HG02885 (cell line): ENCODE results near the gene NAA80.
A peak's percentile ranks its signal among the peaks of the same experiment; 100 is the strongest.

Source experiments
- ATAC-seq: cut with Tn5 transposase; IDR thresholded peaks from one replicate; pipeline ENCODE4 v1.9.1; 2021; ENCODE audit warnings: mild to moderate bottlenecking; ENCODE audit not compliant: unreplicated experiment, poor library complexity

The NAA80 gene

GRCh38 chr3:50330330-50330729 is 31.1 kb upstream of the NAA80 start:
- no peak for ATAC-seq

GRCh38 chr3:50327943-50328691 is 28.9 kb upstream of the NAA80 start, which contains the start of gene TUSC2:
Gene TUSC2, minus strand, starts transcription at chr3:50328223. Its CDS starts 124 bp downstream, at chr3:50328099.
- peak; percentile 91 for ATAC-seq

GRCh38 chr3:50327129-50327528 is 27.9 kb upstream of the NAA80 start:
- no peak for ATAC-seq

DNA sequence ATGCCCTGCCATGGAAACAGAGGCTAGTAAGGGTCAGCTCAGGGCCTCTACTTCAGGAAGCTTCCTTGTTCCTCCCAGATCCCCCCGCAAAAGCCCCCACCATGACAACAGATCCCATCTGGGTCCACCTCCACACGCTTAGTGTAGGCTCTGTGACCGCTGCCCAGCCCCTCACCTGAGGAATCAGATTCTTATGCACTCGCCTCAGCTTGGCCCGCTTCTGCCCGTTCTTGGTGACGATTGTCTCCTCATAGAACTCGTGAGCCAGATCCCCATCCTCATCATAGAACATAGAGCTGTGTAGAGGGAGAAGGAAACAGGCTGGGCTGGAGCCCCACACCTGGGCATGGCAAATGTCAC is 27.0 kb upstream of the NAA80 start:
- ATAC-seq = no peak

- no peak for ATAC-seq
Measured at GRCh38 chr3:50325497-50326181, 26.4 kb upstream of the NAA80 start.

GRCh38 chr3:50325113-50325480 is 25.9 kb upstream of the NAA80 start:
- no peak for ATAC-seq

GRCh38 chr3:50324351-50325112 is 25.3 kb upstream of the NAA80 start:
- no peak for ATAC-seq

DNA sequence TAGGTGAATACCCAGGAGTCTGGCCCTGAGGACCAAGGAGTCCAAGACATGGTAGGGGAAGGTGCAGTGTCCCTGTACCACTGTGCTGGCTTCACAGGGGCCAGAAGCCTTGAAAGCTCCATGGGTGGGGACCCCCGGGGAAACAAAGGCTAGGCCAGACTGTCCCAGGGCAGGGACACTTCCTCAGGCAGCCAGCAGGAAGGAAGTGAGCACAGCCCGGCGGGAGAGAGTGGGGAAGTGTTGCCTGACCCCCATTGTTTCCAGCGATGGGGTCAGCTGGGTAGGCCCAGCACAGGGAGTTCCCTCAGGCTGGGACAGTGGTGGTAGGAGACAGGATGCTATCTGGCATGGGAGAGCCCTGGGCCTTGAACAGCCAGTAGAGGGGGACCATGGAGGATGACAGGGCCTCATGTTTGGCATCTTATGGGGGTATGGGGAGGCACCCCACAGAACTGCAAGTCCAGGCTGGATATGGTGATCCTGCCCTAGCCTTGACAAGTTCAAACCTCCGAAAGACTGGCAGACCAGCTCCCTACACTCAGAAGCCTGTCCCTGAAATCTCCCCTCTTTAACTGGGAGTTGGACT is 24.5 kb upstream of the NAA80 start:
- no peak for ATAC-seq

GRCh38 chr3:50323092-50323600 is 23.9 kb upstream of the NAA80 start:
- no peak for ATAC-seq

GRCh38 chr3:50322386-50323091 is 23.3 kb upstream of the NAA80 start, which contains the start of gene HYAL2:
Gene HYAL2, minus strand, starts transcription at chr3:50322745. Its CDS starts 2,256 bp downstream, at chr3:50320489.
- ATAC-seq = no peak

DNA sequence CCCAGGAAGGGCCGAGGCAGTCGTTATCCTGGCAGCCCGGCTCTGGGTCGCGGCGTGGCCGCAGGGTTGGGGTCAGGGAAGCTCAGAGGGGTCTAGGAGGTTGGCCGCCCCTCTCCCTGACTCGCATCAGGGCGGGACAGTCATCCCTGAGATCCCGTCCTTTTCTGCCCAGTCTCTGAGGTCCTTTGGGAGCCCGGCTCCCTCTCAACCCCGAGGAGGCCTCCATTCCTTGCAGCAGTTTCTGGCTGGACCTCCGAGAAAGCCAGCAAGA is 22.8 kb upstream of the NAA80 start:
- no peak for ATAC-seq

GRCh38 chr3:50321336-50322114 is 22.3 kb upstream of the NAA80 start:
- ATAC-seq = peak; percentile 83

- ATAC-seq = peak; percentile 56
Measured at GRCh38 chr3:50320853-50321335, 21.7 kb upstream of the NAA80 start.

DNA sequence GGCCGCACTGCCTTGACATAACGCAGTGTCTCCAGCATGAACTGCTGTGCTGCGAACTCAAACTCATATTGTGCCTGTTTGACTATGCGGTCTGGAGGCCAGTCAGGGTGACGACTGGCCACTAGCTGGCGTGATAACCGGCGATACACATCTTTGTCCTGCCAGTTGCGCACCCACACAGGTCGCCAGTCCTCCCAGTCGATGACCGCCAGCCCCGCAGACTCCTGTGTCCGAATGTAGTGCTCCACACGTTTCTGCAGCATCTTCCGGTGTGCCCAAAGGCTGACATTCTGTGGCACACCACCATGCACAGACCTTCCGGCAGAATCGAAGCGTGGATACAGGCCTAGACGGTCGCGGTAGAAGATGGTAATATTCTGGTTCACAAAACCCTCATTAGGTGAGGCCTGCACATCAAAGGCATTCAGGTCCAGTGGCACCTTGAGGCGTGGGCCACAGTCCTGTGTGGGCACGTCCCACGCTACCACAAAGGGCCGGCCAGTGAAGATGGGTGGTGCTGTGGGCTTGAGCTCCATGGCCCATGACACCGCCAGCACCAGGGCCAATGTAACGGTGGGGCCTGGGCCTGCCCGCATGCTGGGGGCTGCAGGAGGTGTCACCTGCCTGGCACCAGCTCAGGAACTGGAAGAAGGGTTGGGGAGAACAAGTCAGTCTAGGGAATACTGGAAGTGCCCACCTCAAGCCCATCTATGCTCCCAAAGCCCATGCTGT is 20.9 kb upstream of the NAA80 start:
- no peak for ATAC-seq

GRCh38 chr3:50319181-50319893 is 20.1 kb upstream of the NAA80 start:
- ATAC-seq = no peak

GRCh38 chr3:50318615-50319014 is 19.4 kb upstream of the NAA80 start:
- ATAC-seq = no peak

DNA sequence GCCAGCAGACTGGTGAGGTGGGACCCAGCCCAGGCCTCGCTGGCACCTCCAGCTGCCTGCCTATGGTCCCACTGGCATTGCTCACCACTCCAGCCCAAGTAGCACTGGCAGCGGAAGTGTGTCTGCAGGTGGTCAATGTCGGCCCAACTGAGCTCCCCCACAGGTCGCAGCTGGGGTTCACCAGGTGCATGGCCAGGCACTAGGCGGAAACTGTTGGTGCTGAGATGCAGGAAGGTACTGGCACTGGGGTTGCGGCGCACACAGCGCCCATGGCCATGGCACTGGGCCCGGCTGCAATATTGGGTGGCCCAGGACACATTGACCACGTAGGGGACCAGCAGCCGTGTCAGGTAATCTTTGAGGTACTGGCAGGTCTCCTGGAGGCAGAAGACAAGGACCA is 19.0 kb upstream of the NAA80 start:
- ATAC-seq = no peak

- no peak for ATAC-seq
Measured at GRCh38 chr3:50317300-50317699, 18.1 kb upstream of the NAA80 start.
